Keratinocyte (primary cell): Measurements from ENCODE around the gene ICAM2.

Experiments used
- CTCF ChIP-seq, 3 experiments: IDR thresholded peaks in 1 of 3; conservative IDR thresholded peaks in 1 of 3; optimal IDR thresholded peaks in 1 of 3; 2 replicates in 2 of 3; 3 replicates in 1 of 3; pipeline versions ENCODE3 to v1.5.1; 2011; ENCODE audit warnings: low read length in 3 of 3, mild to moderate bottlenecking in 3 of 3, moderate library complexity in 2 of 3, control low read depth in 1 of 3, inconsistent platforms in 1 of 3; ENCODE audit not compliant: insufficient read depth in 2 of 3; ENCODE audit errors: extremely low read depth in 1 of 3
- EZH2 ChIP-seq: IDR thresholded peaks from one replicate; pipeline ENCODE4 v1.6.1; 2012; ENCODE audit warnings: inconsistent platforms, mild to moderate bottlenecking, low read length, moderate library complexity

GRCh38 chr17:64006361-64007088 is 13.9 kb downstream of the ICAM2 start:
- TF ChIP-seq EZH2 (no peak), CTCF (optimal IDR thresholded peaks at IDR 0.05 in 1 of 3, IDR thresholded peaks at IDR 0.05 in 1 of 3, conservative IDR thresholded peaks at IDR 0.05 in 1 of 3; ENCODE audit: extremely low read depth in 1 of 3, insufficient read depth in 2 of 3, low read length in 3 of 3) (no peak)
